ENCODE data around the gene TMEM51.

Gene TMEM51

GRCh38 chr1:15178571-15179484 lies 25.3 kb downstream of the TMEM51 start:
- DNase-seq = peak; percentile 91

- no peak for DNase-seq
Measured at GRCh38 chr1:15179485-15179883, 25.9 kb downstream of the TMEM51 start.

- no peak for DNase-seq
Measured at GRCh38 chr1:15180189-15180588, 26.6 kb downstream of the TMEM51 start.

- DNase-seq = no peak
Measured at GRCh38 chr1:15180945-15181523, 27.5 kb downstream of the TMEM51 start.

GRCh38 chr1:15181564-15181963 lies 28.0 kb downstream of the TMEM51 start:
- no peak for DNase-seq

GRCh38 chr1:15184436-15185241 lies 31.1 kb downstream of the TMEM51 start:
- no peak for DNase-seq

- no peak for DNase-seq
Measured at GRCh38 chr1:15185617-15186016, 32.1 kb downstream of the TMEM51 start.

- DNase-seq = no peak
Measured at GRCh38 chr1:15186073-15186845, 32.7 kb downstream of the TMEM51 start.

- no peak for DNase-seq
Measured at GRCh38 chr1:15186846-15187151, 33.3 kb downstream of the TMEM51 start.

GRCh38 chr1:15187175-15188129 lies 33.9 kb downstream of the TMEM51 start:
- no peak for DNase-seq

- DNase-seq = no peak
Measured at GRCh38 chr1:15188130-15188524, 34.6 kb downstream of the TMEM51 start.

- no peak for DNase-seq
Measured at GRCh38 chr1:15188678-15189077, 35.1 kb downstream of the TMEM51 start.

- no peak for DNase-seq
Measured at GRCh38 chr1:15189692-15190370, 36.3 kb downstream of the TMEM51 start.

- DNase-seq = no peak
Measured at GRCh38 chr1:15191267-15191666, 37.7 kb downstream of the TMEM51 start.

GRCh38 chr1:15191770-15192169 lies 38.2 kb downstream of the TMEM51 start:
- no peak for DNase-seq

- no peak for DNase-seq
Measured at GRCh38 chr1:15192916-15193550, 39.5 kb downstream of the TMEM51 start.

- DNase-seq = no peak
Measured at GRCh38 chr1:15195420-15196052, 42.0 kb downstream of the TMEM51 start.

GRCh38 chr1:15196069-15196468 lies 42.5 kb downstream of the TMEM51 start:
- no peak for DNase-seq

- no peak for DNase-seq
Measured at GRCh38 chr1:15196807-15197530, 43.4 kb downstream of the TMEM51 start.
